22Rv1 (cell line): ENCODE measurements around the gene SLC13A3.

Experiments
- ZFX ChIP-seq: fragments of 450-650 bp; IDR thresholded peaks from 2 replicates; pipeline ENCODE4 v1.6.1; 2017; ENCODE audit warnings: antibody characterized with exemption, borderline replicate concordance
- TF ChIP-seq, protein P1 (sequence below): fragments of 450-650 bp; IDR thresholded peaks from 2 replicates; pipeline ENCODE4 v1.5.1; 2017; ENCODE audit warnings: mild to moderate bottlenecking

GRCh38 chr20:46581391-46581790, 69.9 kb downstream of the SLC13A3 start:
- no peak for TF ChIP-seq ZFX
- TF ChIP-seq, protein P1, sequence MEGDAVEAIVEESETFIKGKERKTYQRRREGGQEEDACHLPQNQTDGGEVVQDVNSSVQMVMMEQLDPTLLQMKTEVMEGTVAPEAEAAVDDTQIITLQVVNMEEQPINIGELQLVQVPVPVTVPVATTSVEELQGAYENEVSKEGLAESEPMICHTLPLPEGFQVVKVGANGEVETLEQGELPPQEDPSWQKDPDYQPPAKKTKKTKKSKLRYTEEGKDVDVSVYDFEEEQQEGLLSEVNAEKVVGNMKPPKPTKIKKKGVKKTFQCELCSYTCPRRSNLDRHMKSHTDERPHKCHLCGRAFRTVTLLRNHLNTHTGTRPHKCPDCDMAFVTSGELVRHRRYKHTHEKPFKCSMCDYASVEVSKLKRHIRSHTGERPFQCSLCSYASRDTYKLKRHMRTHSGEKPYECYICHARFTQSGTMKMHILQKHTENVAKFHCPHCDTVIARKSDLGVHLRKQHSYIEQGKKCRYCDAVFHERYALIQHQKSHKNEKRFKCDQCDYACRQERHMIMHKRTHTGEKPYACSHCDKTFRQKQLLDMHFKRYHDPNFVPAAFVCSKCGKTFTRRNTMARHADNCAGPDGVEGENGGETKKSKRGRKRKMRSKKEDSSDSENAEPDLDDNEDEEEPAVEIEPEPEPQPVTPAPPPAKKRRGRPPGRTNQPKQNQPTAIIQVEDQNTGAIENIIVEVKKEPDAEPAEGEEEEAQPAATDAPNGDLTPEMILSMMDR = no peak
